Measurements from ENCODE around the gene INPP5A.

INPP5A gene

DNA sequence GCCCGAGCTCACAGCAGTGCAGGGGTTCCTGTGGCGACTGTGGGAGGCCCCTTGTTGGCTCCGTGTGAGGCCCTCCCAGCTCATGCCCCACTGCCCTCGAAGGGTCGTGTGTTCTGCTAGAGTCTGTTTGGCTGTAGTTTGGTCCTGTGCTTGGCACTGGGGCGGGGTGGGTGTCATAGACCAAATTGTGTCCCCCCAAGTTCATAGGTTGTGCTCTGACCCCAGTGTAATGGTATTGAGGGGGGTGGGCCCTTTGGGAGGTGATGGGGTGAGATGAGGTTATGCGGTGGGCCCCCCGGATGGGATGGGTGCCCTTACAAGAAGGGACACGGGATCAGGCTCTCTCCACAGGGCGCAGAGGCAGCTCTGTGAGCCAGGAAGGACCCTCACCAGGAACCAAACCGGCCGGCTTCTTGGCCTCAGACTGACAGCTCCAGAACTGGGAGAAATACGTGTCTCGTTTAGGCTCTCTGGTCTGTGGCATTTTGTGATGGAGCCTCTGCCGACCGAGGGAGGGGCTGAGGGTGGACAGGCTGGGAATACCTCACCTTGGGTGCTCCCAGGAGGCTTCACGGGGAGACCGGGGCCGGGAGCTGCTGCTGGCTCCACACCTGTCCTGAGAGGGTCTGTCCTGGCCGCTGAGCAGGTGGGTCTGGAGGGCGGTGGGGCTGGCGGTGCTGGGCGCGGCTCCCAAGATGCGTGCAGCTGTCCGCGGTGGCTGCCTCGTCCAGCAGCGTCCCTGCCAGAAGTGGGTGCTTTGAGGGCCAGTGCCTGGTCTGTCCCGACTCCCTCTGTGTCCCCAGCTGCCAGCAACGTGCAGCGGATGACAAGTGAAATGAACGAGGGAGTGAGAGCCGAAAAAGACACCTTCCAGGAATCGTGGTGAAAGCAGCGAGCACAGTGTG, 89.4 kb downstream of the INPP5A start:
- DNase-seq (ENCODE audit: low read depth, low spot score) = no peak

DNA sequence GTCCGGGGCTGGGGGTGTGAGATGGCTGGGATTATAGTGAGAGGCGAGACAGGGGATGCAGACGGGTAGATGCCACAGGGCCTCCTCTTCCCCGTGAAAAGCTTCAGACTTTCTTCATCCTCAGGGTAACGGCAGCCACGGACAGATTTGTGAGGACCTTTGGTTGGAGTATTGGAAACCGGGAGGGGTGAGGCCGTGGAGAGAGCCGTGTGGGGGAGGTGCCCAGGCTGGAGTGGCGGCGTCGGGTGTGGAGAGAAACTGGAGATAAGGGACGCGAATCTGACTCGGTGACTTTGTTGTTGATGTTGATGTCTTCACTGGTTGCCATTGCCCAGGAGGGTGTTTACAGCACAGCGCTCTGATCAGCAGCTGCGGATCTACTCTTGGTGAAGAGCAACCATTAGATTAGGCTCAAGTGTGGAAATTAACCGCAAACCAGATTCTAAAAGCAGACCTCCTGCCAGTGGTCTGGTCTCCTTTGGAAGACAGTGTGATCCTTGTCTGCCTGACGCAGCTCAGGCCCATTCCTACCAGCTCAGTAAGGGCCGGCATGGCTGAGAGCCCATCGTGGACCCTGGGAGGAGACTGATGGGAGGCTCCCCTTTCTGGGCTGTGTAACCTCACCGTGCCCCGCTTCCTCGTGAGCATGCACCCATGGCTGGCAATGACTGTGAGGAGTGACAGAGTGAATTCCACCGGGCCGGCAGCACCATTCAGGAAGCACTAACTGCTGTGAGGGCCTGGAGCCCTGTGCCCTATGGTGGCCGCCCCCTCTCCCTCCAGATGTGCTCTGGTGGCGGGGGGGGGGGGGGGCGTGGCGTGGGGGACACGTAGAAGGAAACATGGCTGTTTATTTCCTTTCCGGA, 90.3 kb downstream of the INPP5A start:
- DNase-seq (ENCODE audit: low read depth, low spot score) = no peak

DNA sequence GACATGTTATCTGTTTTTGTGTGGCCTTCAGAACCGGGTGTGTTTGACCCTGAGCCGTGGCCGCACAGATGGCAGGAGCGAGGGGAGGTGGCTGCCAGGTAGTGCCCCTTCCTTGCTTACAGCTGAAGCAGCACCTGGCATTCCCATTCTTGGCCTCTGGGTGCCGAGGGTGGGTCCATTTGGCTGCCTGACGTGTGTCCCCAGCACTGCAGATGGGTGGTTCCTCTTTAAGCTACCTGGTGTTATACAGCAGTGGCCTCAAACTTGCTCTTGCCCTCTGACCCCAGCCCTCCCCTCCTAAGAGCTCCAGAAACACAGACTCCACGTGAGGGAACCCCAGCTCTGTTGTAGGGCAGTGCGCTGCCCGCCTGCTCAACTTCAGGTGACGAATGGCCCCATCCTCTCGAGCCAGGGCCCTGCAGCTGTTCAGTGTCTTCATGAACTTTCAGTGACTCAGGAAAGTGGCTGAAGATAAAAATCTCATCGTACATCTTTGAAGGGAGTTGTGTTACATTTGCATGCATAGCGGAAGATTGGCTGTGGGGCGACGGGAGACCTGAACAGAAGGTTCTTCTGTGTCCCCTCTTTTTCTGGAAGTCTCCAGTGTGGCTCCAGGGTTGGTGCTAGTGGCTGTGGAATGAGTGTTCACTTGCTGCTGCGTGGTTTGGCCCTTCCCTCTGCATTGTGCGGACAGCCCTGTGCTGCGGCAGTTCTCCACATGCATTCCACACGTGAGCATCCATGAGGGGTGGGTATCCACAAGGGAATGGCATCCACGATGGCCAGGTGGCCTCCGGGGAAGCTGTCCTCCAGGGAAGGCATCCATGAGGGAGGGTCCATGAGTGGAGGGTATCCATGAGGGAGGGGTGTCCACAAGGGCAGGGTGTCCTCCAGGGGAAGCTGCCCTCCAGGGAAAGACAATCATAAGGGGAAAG, 91.6 kb downstream of the INPP5A start:
- DNase-seq (ENCODE audit: low read depth, low spot score) = no peak

DNA sequence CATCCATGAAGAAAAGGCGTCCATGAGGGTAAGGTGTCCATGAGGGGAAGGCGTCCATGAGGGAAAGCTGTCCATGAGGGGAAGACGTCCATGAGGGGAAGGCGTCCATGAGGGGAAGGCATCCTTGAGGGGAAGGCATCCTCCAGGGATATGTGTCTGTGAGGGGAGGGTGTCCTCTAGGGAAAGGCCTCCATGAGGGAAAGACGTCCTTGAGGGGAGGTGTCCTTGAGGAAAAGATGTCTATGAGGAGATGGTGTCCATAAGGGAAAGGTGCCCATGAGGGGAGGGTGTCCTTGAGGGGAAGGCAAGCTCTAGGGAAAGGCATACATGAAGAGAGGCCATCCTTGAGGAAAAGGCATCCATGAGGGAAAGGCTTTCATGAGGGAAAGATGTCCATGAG, 92.6 kb downstream of the INPP5A start:
- DNase-seq (ENCODE audit: low read depth, low spot score) = no peak

DNA sequence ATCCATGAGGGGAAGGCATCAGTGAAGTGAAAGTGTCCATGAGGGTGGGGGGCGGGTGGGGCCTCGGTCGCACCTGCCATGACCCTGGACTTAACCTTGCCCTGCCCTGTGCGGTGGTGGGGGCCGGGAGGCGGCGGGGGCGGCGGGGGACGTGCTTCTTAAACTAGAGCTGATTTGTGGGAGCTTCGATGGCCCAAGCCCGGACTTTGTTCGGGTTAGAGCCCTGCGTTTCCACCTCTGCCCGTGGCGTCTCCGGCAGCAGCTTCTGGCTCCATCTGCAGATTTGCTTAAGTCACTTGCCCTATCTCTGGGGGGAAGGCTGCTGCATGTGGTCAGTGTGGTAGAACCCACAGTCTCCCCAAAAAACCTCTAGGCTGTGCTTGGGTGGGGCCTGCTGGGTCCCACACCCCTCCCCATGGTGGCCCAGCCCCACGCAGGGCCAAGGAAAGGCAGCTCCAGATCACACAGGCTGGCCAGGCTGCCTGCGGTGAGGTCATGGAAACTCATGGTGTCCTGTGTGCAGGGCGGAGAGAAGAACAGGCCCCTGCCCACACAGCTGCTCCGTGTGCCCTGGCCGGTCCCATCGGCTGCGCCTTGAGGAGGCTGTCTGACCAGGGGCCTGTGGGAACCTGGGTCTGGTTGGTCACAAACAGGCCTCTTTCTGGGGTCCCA, 93.2 kb downstream of the INPP5A start:
- DNase-seq (ENCODE audit: low read depth, low spot score) = no peak

DNA sequence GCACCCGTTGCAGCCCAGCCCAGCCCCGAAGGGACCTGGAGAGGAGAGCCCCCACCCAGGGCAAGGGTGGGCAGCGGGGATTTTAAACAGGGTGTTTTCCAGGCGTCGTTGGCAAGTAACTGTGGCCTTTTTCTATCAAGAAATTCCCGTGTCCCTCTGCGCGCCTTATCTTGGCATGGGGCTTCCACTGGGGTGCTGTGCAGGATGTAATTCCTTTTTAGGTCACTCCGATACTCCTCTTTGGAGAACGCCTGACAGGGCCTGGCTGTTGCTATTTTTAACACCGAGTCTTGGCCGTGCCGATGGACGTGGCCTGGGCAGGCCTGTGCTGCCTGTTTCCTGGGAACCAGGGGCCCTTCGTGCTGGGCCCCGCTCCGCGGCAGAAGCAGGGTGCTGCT, 93.8 kb downstream of the INPP5A start:
- DNase-seq (ENCODE audit: low read depth, low spot score) = no peak

DNA sequence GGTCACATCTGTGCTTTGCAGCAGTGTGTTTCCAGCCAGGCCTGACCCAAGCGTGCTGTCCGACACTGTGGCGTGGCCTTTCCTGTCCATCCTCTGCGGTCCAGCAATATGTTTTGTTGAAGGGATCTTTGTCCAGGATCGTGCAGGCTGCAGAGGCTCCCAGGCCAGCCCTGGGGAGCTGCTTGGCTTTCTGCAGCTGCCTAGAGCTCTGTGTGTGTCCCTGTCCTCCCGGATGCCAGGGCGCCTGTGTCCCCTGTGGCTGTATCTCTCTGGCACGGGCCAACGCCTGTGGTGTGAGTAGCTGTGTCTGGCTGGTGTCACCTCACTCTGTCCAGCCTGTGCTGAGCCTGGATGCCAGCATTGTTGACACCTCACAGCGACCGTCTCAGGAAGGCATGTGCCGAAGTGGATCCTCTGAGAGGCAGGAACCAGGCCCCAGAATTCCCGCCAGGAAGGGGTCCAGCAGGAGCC, 94.5 kb downstream of the INPP5A start:
- no peak for DNase-seq (ENCODE audit: low read depth, low spot score)

DNA sequence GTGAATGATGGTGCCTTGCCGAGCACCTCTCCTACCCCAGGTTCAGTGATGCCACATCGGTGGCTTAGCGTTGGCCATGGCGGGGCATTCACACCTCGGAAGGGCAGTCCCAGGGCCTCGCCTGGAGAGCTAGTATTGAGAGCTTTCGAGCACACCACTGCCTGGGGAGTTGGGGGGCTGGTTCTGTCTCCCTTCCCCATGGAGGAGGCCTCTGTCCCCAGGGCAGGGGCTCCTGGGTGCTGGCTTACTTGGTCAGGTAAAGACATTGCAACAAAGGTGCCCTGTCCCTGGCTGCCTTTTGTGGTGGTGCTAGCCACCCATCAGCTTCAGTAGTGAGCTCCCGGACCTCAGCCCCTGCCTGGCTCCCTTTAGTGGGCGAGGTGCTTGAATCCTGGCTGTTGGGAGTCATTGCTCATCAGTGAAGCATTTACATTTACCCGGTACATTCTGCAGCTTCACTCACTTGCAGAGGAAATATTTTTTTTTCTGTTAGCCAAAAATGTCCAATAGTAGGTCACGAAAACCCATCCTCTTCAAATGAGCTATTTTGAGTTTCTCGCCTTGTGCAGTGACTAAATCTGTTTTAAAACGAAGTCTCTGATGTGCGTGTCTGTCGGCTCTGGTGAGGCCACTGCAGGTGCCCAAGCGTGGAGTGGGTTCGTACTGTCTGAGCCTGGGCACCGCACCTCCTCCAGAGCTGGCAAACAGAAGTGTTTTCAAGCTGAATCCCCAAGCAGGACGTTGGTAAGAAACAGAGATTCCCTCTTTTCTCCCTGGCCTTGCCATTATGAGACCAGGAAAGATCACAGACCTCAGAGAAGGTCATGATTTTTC, 95.5 kb downstream of the INPP5A start:
- no peak for DNase-seq (ENCODE audit: low read depth, low spot score)

DNA sequence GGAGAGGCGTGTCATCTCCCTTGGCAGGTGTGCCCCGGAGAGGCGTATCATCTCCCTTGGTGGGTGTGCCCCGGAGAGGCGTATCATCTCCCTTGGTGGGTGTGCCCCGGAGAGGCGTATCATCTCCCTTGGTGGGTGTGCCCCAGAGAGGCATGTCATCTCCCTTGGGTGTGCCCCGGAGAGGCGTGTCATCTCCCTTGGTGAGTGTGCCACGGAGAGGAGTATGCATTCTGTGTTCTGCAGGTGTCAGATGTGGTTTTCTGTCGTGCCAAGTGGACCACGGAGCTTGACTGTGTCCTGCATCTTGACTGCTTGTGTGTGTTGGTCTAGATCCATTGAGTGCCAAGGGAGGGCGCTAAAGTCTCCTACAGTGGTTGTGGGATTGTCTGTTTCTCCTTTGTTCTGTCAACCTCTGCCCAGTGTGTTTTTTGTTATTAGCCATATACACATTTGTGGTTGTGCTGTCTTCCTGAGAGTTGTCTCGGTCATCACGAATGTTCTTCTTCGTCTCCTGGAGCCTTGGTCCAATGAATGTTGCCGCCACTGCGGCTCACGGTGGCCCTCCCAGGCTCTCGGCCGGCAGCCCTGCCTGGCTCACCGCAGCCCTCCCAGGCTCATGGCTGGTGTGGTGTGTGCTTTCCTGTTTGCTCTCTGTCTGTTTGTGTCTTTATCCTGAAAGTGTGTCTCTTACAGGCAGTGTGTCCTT, 96.8 kb downstream of the INPP5A start:
- no peak for DNase-seq (ENCODE audit: low read depth, low spot score)

DNA sequence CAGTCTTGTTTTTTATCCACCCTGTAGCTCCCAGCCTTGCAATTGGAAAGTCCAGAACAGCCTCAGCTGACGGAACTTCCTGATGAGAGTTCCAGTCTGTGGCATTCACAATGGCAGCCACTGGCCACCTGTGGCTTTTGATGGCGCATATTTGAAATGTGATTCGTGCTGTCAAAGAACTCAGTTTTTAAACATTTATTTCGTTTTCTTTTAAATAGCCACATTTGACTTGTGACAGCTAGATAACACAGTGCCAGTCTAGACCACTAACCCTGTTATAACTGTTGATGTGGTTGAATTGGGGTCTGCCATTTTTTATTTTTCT, 97.3 kb downstream of the INPP5A start:
- no peak for DNase-seq (ENCODE audit: low read depth, low spot score)

DNA sequence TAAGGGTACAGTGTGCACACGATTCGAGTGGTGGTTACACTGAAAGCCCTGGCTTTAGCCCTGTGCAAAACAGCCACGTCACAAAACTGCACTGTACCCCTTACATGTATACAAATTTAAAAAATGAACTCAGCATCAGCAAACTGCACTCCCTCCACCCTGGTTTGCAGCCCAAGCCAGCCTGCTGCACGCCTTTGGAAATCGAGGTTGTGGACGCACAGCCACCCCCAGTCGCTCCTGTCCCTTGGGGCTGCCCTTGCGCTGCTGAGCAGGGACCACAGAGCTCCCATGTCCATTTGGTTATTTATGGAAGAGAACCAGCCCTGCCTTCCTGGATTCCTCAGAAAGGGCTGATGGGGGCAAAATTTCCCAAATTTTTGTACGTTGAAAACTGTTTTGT, 98.8 kb downstream of the INPP5A start:
- DNase-seq (ENCODE audit: low read depth, low spot score) = no peak

DNA sequence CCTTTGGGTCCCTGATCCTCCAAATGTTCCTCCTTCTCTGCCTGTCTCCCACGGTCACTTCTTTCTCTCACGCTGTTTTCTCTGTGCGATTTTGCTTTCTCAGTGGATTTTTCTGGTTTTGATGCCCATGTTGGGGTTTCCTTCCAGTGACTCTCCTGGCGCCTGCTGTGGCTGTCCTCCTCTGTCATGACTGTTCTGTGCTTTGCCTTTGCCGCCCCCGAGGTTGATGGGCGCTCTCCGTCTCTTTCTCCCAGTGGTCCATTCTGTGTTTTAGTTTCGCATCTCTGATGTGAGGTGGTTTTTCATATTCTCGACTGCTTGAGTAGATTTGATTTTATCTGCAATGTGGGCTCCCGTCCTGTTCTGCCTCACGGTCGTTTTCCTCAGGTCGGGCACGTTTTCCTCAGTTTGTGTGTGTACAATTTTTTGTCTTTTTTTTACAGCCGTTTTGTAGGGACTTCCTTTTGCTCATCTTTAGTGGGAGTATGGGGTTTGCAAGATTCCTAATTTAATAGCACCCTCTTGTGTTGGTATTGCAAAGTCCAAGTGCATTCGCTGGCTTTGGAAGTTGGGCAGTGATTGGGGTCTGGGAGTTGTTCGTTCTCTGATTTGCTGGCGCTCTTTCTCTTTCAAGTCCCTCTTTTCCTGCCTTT, 100.0 kb downstream of the INPP5A start:
- no peak for DNase-seq (ENCODE audit: low read depth, low spot score)

DNA sequence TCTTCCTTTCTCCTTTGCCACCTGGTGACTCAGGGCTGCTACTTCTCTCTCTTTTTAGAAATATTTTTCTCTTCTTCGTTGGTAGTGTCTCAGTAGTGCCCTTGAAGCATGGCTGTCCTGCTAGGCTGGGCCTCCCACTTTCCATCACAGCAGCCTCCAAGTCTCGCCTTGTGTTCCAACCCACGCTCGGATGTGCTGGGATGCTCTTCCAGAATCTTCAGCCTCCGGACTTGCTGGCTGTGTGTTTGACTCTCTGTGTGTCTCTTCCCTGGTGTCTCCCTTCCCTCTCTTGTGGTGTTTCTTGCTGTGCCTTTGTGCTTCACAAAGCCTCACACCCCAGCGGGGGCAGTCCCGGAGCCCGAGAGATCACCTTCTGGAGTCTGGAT, 100.5 kb downstream of the INPP5A start:
- DNase-seq (ENCODE audit: low read depth, low spot score) = no peak

DNA sequence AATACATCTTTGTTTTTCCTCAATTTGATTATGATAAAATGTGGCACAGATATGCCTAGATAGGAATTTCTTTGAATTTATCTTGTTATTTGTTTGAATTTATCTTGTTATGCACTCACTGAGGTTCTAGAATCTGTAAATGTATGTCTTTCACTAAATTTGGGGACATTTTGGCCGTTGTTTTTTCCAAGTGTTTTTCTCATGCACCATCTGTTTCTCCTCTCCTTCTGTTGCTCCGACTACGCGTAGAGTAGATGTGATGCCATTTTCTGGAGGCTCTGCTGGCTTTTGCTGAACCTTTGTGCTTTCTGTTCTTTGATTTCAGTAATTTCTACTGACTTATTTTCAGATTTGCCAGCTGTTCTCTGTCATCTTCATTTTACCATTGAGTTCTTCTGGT, 101.9 kb downstream of the INPP5A start:
- DNase-seq (ENCODE audit: low read depth, low spot score) = no peak

DNA sequence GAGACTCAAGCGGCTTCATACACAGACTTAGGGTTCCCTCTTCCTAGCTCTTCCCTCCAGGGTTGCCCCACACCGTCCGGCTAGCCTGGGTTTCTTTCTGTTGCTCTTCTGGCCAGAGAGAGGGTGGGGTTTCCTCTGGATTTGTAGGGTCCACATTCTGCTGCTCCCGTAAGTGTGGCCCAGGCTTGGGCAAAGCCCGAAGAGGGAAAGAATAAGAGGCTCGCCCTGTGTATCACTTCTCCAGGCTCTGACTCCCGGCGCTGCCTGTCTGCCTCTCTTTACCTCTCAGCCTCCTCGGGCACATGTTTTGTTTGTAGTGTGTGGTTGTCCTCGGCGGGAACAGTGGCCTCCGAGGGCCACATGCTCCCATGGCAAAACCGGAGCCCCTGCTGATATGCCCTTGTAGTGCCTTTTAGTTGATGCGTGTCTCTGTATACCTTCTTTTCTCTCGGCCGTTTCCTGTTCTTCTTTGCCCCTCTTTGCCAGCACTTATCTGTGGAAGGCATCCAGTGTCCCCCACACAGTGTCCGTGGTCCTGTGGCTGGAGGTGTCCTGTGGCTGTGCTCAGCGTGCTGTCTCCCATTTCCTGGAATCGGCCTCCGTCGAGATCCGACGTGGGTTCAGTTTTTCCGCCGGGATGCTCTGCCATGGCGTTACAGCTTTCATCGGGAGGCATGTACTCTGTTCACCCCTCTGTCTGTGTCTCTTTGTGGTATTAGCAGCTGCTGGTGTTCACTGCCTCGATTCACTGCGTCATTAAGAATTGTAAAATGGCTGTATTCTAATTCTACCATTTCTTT, 102.9 kb downstream of the INPP5A start:
- no peak for DNase-seq (ENCODE audit: low read depth, low spot score)

DNA sequence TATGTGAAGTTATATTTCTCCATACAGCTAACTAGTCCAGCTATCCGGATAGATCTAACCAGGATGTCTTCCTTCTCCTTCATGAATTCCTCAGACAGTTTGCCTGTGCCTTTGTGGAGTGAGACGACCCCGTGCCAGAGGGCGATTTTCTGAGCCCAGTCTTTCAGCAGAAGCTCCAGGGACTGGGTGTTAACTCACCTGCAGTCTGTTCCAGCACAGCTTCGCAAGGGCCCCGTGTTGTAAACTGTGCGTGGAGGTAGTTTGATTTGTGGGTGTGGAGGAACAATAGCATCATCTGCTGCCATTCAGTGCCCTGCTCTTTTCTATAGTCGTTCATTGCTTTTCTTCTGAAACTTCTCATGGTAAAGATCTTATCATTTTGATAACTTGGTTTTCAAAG, 103.8 kb downstream of the INPP5A start:
- no peak for DNase-seq (ENCODE audit: low read depth, low spot score)

DNA sequence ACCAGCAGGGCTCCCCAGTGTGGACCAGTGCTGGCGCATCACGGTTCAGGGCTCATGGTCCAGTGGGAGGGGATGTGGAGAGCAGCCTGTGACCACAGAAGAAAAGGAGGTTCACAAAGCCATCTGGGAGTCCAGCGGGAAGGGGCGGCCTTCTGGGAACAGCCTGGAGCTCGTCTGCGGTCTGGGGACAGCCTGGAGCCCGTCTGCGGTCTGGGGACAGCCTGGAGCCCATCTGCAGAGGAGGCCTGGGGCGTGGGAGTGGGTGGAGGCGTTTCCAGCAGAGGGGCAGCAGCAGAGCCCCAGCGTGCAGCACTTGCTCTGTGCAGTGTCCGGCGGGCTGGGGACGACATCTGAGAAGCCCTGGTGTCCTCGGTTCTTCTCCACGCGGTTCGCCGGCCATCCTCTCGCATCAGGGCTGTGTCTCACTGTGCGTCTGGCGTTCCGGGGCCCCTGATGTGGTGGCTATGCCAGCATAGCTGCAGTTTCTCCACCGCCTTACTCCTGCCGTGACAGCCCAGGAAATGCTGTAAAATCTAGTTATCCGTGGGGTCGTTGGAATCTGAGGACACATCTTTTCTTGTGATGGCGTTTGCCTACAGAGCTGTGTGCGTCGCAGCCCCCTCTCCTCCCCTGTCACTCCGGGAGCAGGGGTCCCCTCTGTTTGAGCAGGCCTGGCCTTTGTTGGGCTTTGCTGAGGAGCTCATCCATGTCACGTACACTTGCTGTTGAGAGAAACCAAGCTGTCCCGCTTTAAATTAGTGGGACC, 104.6 kb downstream of the INPP5A start:
- no peak for DNase-seq (ENCODE audit: low read depth, low spot score)

DNA sequence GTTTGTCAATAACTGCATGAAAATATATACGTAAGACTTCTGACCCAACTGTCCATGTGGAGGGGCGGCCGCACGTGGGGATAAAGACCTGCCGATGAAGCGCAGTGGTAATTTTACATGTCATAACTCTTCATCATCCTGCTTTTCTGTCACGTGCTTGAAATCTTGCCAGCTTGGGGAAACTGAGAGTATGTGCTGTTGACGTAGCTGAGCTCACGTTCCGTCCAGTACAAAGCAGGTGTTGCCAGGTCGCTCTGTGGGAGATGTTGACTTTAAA, 105.1 kb downstream of the INPP5A start:
- no peak for DNase-seq (ENCODE audit: low read depth, low spot score)

Data from brain pericyte (primary cell).